GM23338 (cell line): ENCODE data around the gene THSD4. TPM values are rescaled to one million over a fixed set of nuclear protein-coding genes. Genes with fewer than 3 reads are reported as not detected.

Experiments
- ATAC-seq: fragments of 200-7000 bp; cut with Tn5 transposase; 3 replicates; pipeline ENCODE4 v1.9.1; 2020
- DNase-seq: peaks from one replicate; pipeline ENCODE4 v3.0.0-alpha.2; 2015; ENCODE audit warnings: low spot score
- H2AFZ ChIP-seq: fragments of 200-600 bp; sonication (generic); 2 replicates; pipeline ENCODE4 v1.8.0; 2016; ENCODE audit warnings: antibody characterized with exemption, mild to moderate bottlenecking, moderate library complexity
- H3F3A ChIP-seq: fragments of 200-600 bp; sonication (generic); replicated peaks from 2 replicates; pipeline ENCODE4 v1.8.0; 2017; ENCODE audit warnings: antibody characterized with exemption, mixed run types, low read depth
- H3K27ac ChIP-seq: fragments of 200-600 bp; sonication (generic); 2 replicates; pipeline ENCODE4 v1.6.1; 2016; ENCODE audit warnings: low read depth
- H3K27me3 ChIP-seq: fragments of 200-600 bp; sonication (generic); 2 replicates; pipeline ENCODE4 v1.8.0; 2016; ENCODE audit warnings: mild to moderate bottlenecking, mixed run types, moderate library complexity; ENCODE audit not compliant: insufficient read depth
- H3K36me3 ChIP-seq: fragments of 200-600 bp; sonication (generic); 2 replicates; pipeline ENCODE4 v1.8.0; 2016; ENCODE audit warnings: mild to moderate bottlenecking; ENCODE audit not compliant: insufficient read depth
- H3K4me1 ChIP-seq: fragments of 200-600 bp; sonication (generic); 2 replicates; pipeline ENCODE4 v1.8.0; 2016; ENCODE audit warnings: mild to moderate bottlenecking, moderate library complexity; ENCODE audit not compliant: insufficient read depth
- H3K4me2 ChIP-seq: fragments of 200-600 bp; sonication (generic); 2 replicates; pipeline ENCODE4 v1.7.1; 2017; ENCODE audit warnings: mixed run types
- H3K4me3 ChIP-seq: fragments of 200-600 bp; sonication (generic); 2 replicates; pipeline ENCODE4 v1.6.1; 2016; ENCODE audit warnings: mixed run types
- H3K79me2 ChIP-seq: fragments of 200-600 bp; sonication (generic); replicated peaks from 2 replicates; pipeline ENCODE4 v1.8.0; 2017; ENCODE audit warnings: mild to moderate bottlenecking; ENCODE audit not compliant: insufficient read depth
- H3K9me2 ChIP-seq: fragments of 200-600 bp; sonication (generic); 2 replicates; pipeline ENCODE4 v1.8.0; 2017; ENCODE audit not compliant: insufficient read depth
- H4K20me1 ChIP-seq: fragments of 200-600 bp; sonication (generic); replicated peaks from 2 replicates; pipeline ENCODE4 v1.8.0; 2017; ENCODE audit warnings: mild to moderate bottlenecking; ENCODE audit not compliant: insufficient read depth
- H3K27ac Mint-ChIP-seq: 2 replicates; pipeline ENCODE4 v1.8.0; 2020; ENCODE audit warnings: inconsistent platforms, mild to moderate bottlenecking, moderate library complexity, mixed read lengths
- H3K27me3 Mint-ChIP-seq: 3 replicates; pipeline ENCODE4 v1.8.0; 2022; ENCODE audit warnings: low read depth, mild to moderate bottlenecking, moderate library complexity, mixed read lengths, inconsistent platforms; ENCODE audit not compliant: insufficient read depth, poor library complexity
- H3K36me3 Mint-ChIP-seq: 3 replicates; pipeline ENCODE4 v1.8.0; 2021; ENCODE audit warnings: low read depth, mild to moderate bottlenecking, inconsistent platforms, moderate library complexity, mixed read lengths
- H3K4me1 Mint-ChIP-seq: 3 replicates; pipeline ENCODE4 v1.8.0; 2020; ENCODE audit warnings: mild to moderate bottlenecking, inconsistent platforms, mixed read lengths
- H3K4me3 Mint-ChIP-seq: 3 replicates; pipeline ENCODE4 v1.8.0; 2021; ENCODE audit warnings: moderate library complexity, mild to moderate bottlenecking, inconsistent platforms, mixed read lengths
- H3K9me3 Mint-ChIP-seq: 3 replicates; pipeline ENCODE4 v1.8.0; 2020; ENCODE audit warnings: moderate library complexity, mild to moderate bottlenecking, inconsistent platforms, mixed read lengths
- CREB1 ChIP-seq: fragments of 250-450 bp; sonication (Bioruptor Pico); IDR thresholded peaks from 2 replicates; pipeline ENCODE4 v1.5.0; 2020; ENCODE audit warnings: low read depth, mild to moderate bottlenecking, moderate library complexity
- EZH2 ChIP-seq: fragments of 200-600 bp; sonication (generic); IDR thresholded peaks from one replicate; pipeline ENCODE4 v1.8.0; 2017; ENCODE audit warnings: antibody characterized with exemption, mild to moderate bottlenecking, low read depth; ENCODE audit not compliant: unreplicated experiment
- EZH2phosphoT487 ChIP-seq: fragments of 200-600 bp; sonication (generic); IDR thresholded peaks from one replicate; pipeline ENCODE4 v1.8.1; 2018; ENCODE audit warnings: antibody characterized with exemption; ENCODE audit not compliant: unreplicated experiment
- JUNB ChIP-seq: IDR thresholded peaks from one replicate; pipeline ENCODE4 v1.6.1; 2016; ENCODE audit warnings: antibody characterized with exemption; ENCODE audit not compliant: unreplicated experiment
- NANOG ChIP-seq: IDR thresholded peaks from 2 replicates; pipeline ENCODE4 v1.6.1; 2016; ENCODE audit warnings: antibody characterized with exemption, borderline replicate concordance
- POLR2AphosphoS5 ChIP-seq: IDR thresholded peaks from 2 replicates; pipeline ENCODE4 v1.6.1; 2016; ENCODE audit warnings: antibody characterized with exemption, low read depth
- STAT1 ChIP-seq: IDR thresholded peaks from one replicate; pipeline ENCODE4 v1.6.1; 2016; ENCODE audit warnings: antibody characterized with exemption; ENCODE audit not compliant: unreplicated experiment
- ZNF114 ChIP-seq: fragments of 250-450 bp; sonication (Bioruptor Pico); IDR thresholded peaks from 2 replicates; pipeline ENCODE4 v1.5.0; 2020; ENCODE audit warnings: mild to moderate bottlenecking, moderate library complexity
- ZNF331 ChIP-seq: fragments of 250-450 bp; sonication (Bioruptor Pico); IDR thresholded peaks from 2 replicates; pipeline ENCODE4 v1.5.0; 2020; ENCODE audit warnings: low read depth, mild to moderate bottlenecking, moderate library complexity
- polyA plus RNA-seq: library from polyadenylated mRNA; unstranded; fragments of >200 nt; fragmentation: Nextera tagmentation; extraction: Ambion mirVana; gene quantifications from 2 replicates; pipeline ENCODE4 v1.2.1, GENCODE V29; 2016
- total RNA-seq: library from RNA; depleted of rRNA; stranded (reverse); fragments of >200 nt; shearing (Covaris generic); gene quantifications from 2 replicates; pipeline ENCODE4 v1.2.3, GENCODE V29; 2014
- TF ChIP-seq, protein P1 (sequence below): fragments of 250-450 bp; sonication (Bioruptor Pico); IDR thresholded peaks from 2 replicates; pipeline ENCODE4 v1.5.0; 2020; ENCODE audit warnings: mild to moderate bottlenecking, moderate library complexity
- TF ChIP-seq, protein P2 (sequence below): IDR thresholded peaks from one replicate; pipeline ENCODE4 v1.6.1; 2018; ENCODE audit warnings: antibody characterized with exemption; ENCODE audit not compliant: unreplicated experiment
- TF ChIP-seq, protein P3 (sequence below): IDR thresholded peaks from 2 replicates; pipeline ENCODE4 v1.6.1; 2016; ENCODE audit warnings: antibody characterized with exemption

Gene THSD4
- total and polyA plus RNA-seq, 2 experiments from 2014 or later = 2.0 to 7.4 TPM

DNA sequence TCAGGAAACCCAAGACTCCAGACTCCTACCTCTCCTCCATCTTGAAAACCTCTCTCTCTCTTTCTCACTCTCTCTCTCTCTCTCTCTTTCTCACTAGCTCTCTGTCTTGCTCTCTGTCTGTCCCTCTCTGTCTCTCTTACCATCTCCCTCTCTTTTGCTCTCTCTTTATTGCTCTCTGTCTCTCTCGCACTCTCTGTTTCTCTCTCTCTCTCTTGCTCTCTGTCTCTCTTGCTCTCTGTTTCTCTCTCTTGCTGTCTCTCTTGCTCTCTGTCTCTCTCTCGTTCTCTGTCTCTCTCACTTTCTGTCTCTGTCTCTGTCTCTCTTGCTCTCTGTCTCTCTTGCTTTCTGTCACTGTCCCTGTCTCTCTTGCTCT is 620.1 kb downstream of the THSD4 start:
- H3K27me3 ChIP-seq = no peaks in the 10 kb centered on the region
- H3K27ac Mint-ChIP-seq = no peak overlapping the region
- H3K4me1 ChIP-seq = no peaks in the 10 kb centered on the region
- no peak overlapping the region for H3K4me3 Mint-ChIP-seq
- H2AFZ ChIP-seq = no peak overlapping the region
- H3K4me1 Mint-ChIP-seq = no peaks in the 10 kb centered on the region
- no peak for DNase-seq
- no peak overlapping the region for H3K4me2 ChIP-seq
- no peaks in the 10 kb centered on the region for H3K27me3 Mint-ChIP-seq
- no peaks in the 10 kb centered on the region for H3F3A ChIP-seq
- no peak for ATAC-seq
- no peaks in the 10 kb centered on the region for H3K36me3 Mint-ChIP-seq
- H3K4me3 ChIP-seq = no peak overlapping the region
- H4K20me1 ChIP-seq = no peaks in the 10 kb centered on the region
- no peaks in the 10 kb centered on the region for H3K9me2 ChIP-seq
- H3K9me3 Mint-ChIP-seq = no peaks in the 10 kb centered on the region
- H3K36me3 ChIP-seq = no peaks in the 10 kb centered on the region
- no peaks in the 10 kb centered on the region for H3K79me2 ChIP-seq
- H3K27ac ChIP-seq = no peak overlapping the region
- TF ChIP-seq EZH2 (no peak), NANOG (no peak)

DNA sequence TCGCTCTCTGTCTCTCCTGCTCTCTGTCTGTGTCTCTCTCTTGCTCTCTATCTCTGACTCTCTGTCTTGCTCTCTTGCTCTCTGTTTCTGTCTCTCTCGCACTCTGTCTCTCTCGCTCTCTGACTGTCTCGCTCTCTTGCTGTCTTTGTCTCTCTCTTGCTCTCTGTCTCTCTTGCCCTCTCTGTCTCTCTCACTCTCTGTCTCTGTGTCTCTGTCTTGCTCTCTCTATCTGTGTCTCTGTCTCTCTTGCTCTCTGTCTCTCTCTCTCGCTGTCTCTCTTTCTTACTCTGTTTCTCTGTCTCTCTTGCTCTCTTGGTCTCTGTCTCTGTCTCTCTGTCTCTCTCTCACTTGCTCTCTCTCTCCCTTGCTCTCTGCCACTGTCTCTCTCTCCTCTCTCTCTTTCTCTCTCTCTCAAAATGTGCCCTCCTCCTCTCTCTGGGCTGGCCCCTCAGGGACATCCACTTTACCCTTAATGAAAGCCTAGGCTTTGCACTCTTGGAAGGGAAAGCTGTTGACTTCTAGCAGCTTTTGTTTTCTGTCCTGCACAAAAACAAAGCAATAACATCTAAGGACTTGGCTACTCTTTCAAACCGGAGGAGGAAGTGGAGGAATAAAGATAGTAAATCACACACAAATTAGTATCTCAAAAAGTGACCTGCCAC is 621.1 kb downstream of the THSD4 start:
- Histone ChIP-seq H3K27ac (no peak overlapping the region), H3K36me3 (no peaks in the 10 kb centered on the region), H3K4me1 (no peaks in the 10 kb centered on the region), H3K27me3 (no peaks in the 10 kb centered on the region), H3K4me2 (no peak overlapping the region), H4K20me1 (no peaks in the 10 kb centered on the region), H3K9me2 (no peaks in the 10 kb centered on the region), H3F3A (no peaks in the 10 kb centered on the region), H3K4me3 (no peak overlapping the region), H3K79me2 (no peaks in the 10 kb centered on the region), H2AFZ (no peak overlapping the region)
- ATAC-seq = no peak
- no peak overlapping the region for H3K4me3 Mint-ChIP-seq
- H3K27ac Mint-ChIP-seq = no peak overlapping the region
- H3K4me1 Mint-ChIP-seq = no peaks in the 10 kb centered on the region
- no peaks in the 10 kb centered on the region for H3K27me3 Mint-ChIP-seq
- no peaks in the 10 kb centered on the region for H3K36me3 Mint-ChIP-seq
- no peak for DNase-seq
- H3K9me3 Mint-ChIP-seq = no peaks in the 10 kb centered on the region
- TF ChIP-seq, protein P1, sequence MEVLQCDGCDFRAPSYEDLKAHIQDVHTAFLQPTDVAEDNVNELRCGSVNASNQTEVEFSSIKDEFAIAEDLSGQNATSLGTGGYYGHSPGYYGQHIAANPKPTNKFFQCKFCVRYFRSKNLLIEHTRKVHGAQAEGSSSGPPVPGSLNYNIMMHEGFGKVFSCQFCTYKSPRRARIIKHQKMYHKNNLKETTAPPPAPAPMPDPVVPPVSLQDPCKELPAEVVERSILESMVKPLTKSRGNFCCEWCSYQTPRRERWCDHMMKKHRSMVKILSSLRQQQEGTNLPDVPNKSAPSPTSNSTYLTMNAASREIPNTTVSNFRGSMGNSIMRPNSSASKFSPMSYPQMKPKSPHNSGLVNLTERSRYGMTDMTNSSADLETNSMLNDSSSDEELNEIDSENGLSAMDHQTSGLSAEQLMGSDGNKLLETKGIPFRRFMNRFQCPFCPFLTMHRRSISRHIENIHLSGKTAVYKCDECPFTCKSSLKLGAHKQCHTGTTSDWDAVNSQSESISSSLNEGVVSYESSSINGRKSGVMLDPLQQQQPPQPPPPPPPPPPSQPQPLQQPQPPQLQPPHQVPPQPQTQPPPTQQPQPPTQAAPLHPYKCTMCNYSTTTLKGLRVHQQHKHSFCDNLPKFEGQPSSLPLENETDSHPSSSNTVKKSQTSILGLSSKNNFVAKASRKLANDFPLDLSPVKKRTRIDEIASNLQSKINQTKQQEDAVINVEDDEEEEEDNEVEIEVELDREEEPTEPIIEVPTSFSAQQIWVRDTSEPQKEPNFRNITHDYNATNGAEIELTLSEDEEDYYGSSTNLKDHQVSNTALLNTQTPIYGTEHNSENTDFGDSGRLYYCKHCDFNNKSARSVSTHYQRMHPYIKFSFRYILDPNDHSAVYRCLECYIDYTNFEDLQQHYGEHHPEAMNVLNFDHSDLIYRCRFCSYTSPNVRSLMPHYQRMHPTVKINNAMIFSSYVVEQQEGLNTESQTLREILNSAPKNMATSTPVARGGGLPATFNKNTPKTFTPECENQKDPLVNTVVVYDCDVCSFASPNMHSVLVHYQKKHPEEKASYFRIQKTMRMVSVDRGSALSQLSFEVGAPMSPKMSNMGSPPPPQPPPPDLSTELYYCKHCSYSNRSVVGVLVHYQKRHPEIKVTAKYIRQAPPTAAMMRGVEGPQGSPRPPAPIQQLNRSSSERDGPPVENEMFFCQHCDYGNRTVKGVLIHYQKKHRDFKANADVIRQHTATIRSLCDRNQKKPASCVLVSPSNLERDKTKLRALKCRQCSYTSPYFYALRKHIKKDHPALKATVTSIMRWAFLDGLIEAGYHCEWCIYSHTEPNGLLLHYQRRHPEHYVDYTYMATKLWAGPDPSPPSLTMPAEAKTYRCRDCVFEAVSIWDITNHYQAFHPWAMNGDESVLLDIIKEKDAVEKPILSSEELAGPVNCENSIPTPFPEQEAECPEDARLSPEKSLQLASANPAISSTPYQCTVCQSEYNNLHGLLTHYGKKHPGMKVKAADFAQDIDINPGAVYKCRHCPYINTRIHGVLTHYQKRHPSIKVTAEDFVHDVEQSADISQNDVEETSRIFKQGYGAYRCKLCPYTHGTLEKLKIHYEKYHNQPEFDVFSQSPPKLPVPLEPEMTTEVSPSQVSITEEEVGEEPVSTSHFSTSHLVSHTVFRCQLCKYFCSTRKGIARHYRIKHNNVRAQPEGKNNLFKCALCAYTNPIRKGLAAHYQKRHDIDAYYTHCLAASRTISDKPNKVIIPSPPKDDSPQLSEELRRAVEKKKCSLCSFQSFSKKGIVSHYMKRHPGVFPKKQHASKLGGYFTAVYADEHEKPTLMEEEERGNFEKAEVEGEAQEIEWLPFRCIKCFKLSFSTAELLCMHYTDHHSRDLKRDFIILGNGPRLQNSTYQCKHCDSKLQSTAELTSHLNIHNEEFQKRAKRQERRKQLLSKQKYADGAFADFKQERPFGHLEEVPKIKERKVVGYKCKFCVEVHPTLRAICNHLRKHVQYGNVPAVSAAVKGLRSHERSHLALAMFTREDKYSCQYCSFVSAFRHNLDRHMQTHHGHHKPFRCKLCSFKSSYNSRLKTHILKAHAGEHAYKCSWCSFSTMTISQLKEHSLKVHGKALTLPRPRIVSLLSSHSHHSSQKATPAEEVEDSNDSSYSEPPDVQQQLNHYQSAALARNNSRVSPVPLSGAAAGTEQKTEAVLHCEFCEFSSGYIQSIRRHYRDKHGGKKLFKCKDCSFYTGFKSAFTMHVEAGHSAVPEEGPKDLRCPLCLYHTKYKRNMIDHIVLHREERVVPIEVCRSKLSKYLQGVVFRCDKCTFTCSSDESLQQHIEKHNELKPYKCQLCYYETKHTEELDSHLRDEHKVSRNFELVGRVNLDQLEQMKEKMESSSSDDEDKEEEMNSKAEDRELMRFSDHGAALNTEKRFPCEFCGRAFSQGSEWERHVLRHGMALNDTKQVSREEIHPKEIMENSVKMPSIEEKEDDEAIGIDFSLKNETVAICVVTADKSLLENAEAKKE (CRISPR knock-in tag) = no peak
- TF ChIP-seq STAT1 = no peak
- TF ChIP-seq ZNF114 (CRISPR knock-in tag) = no peak
- TF ChIP-seq JUNB = no peak
- no peak for TF ChIP-seq ZNF331 (CRISPR knock-in tag)
- TF ChIP-seq, protein P2, sequence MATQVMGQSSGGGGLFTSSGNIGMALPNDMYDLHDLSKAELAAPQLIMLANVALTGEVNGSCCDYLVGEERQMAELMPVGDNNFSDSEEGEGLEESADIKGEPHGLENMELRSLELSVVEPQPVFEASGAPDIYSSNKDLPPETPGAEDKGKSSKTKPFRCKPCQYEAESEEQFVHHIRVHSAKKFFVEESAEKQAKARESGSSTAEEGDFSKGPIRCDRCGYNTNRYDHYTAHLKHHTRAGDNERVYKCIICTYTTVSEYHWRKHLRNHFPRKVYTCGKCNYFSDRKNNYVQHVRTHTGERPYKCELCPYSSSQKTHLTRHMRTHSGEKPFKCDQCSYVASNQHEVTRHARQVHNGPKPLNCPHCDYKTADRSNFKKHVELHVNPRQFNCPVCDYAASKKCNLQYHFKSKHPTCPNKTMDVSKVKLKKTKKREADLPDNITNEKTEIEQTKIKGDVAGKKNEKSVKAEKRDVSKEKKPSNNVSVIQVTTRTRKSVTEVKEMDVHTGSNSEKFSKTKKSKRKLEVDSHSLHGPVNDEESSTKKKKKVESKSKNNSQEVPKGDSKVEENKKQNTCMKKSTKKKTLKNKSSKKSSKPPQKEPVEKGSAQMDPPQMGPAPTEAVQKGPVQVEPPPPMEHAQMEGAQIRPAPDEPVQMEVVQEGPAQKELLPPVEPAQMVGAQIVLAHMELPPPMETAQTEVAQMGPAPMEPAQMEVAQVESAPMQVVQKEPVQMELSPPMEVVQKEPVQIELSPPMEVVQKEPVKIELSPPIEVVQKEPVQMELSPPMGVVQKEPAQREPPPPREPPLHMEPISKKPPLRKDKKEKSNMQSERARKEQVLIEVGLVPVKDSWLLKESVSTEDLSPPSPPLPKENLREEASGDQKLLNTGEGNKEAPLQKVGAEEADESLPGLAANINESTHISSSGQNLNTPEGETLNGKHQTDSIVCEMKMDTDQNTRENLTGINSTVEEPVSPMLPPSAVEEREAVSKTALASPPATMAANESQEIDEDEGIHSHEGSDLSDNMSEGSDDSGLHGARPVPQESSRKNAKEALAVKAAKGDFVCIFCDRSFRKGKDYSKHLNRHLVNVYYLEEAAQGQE = no peak
- no peak for TF ChIP-seq NANOG
- no peak for TF ChIP-seq POLR2AphosphoS5
- TF ChIP-seq CREB1 = no peak
- TF ChIP-seq, protein P3, sequence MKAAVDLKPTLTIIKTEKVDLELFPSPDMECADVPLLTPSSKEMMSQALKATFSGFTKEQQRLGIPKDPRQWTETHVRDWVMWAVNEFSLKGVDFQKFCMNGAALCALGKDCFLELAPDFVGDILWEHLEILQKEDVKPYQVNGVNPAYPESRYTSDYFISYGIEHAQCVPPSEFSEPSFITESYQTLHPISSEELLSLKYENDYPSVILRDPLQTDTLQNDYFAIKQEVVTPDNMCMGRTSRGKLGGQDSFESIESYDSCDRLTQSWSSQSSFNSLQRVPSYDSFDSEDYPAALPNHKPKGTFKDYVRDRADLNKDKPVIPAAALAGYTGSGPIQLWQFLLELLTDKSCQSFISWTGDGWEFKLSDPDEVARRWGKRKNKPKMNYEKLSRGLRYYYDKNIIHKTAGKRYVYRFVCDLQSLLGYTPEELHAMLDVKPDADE = no peak
- no peak for TF ChIP-seq EZH2phosphoT487
